ENCODE data around the gene ELOVL6. TPM values are rescaled to one million over a fixed set of nuclear protein-coding genes. Genes with fewer than 3 reads are reported as not detected.

The ELOVL6 gene
- polyA plus RNA-seq, 1 donor from 2014 or later, result 21.3 TPM

- H3K4me3 ChIP-seq (ENCODE audit: low read length), result no peak overlapping the region
- H3K27me3 ChIP-seq (ENCODE audit: insufficient read depth, low read depth, low read length), result no peaks in the 10 kb centered on the region
- no peaks in the 10 kb centered on the region for H3F3A ChIP-seq (ENCODE audit: insufficient read depth, low read length, poor library complexity, severe bottlenecking)
- no peaks in the 10 kb centered on the region for H4K20me1 ChIP-seq (ENCODE audit: insufficient read depth)
- H3K79me2 ChIP-seq (replicated peaks; ENCODE audit: insufficient read depth, low read length), result peaks cover 4% of the 10 kb centered on the region
- H3K27ac ChIP-seq (ENCODE audit: low read length), result no peak overlapping the region
- H3K9ac ChIP-seq (ENCODE audit: low read length), result no peak overlapping the region
- no peak overlapping the region for H2AFZ ChIP-seq (ENCODE audit: low read depth, low read length)
- no peak overlapping the region for H3K4me2 ChIP-seq (ENCODE audit: low read length)
- no peaks in the 10 kb centered on the region for H3K9me3 ChIP-seq (ENCODE audit: low read length)
- H3K36me3 ChIP-seq (ENCODE audit: insufficient read depth, low read length), result no peaks in the 10 kb centered on the region
- TF ChIP-seq EP300 (conservative IDR thresholded peaks at IDR 0.05; ENCODE audit: poor library complexity, severe bottlenecking), result no peak
- TF ChIP-seq MXI1 (conservative IDR thresholded peaks at IDR 0.05; ENCODE audit: poor library complexity, severe bottlenecking), result no peak
- TF ChIP-seq POLR2AphosphoS5 (IDR thresholded peaks at IDR 0.05), result no peak
- no peak for TF ChIP-seq REST (IDR thresholded peaks at IDR 0.05; ENCODE audit: borderline replicate concordance)
- TF ChIP-seq SMC3 (conservative IDR thresholded peaks at IDR 0.05; ENCODE audit: poor library complexity), result no peak
- TF ChIP-seq TAF1 (IDR thresholded peaks at IDR 0.05; ENCODE audit: low read depth), result no peak
- TF ChIP-seq EZH2 (IDR thresholded peaks at IDR 0.05; ENCODE audit: borderline replicate concordance, insufficient read depth, low read length, poor library complexity, severe bottlenecking), result no peak
- no peak for TF ChIP-seq CTCF (IDR thresholded peaks at IDR 0.05; ENCODE audit: poor library complexity, severe bottlenecking)
- TF ChIP-seq RAD21 (conservative IDR thresholded peaks at IDR 0.05), result no peak
- H3K9me2 ChIP-seq (ENCODE audit: insufficient read depth, low read length), result no peaks in the 10 kb centered on the region
Measured at GRCh38 chr4:110074570-110074969, 123.8 kb downstream of the ELOVL6 start.

- Histone ChIP-seq H4K20me1 (ENCODE audit: insufficient read depth) (no peaks in the 10 kb centered on the region), H2AFZ (ENCODE audit: low read depth, low read length) (no peak overlapping the region), H3K36me3 (ENCODE audit: insufficient read depth, low read length) (no peaks in the 10 kb centered on the region), H3K9me2 (ENCODE audit: insufficient read depth, low read length) (no peaks in the 10 kb centered on the region), H3K4me2 (ENCODE audit: low read length) (no peak overlapping the region), H3K9ac (ENCODE audit: low read length) (no peak overlapping the region), H3K4me3 (ENCODE audit: low read length) (no peak overlapping the region), H3K9me3 (ENCODE audit: low read length) (no peaks in the 10 kb centered on the region), H3K27me3 (ENCODE audit: insufficient read depth, low read depth, low read length) (no peaks in the 10 kb centered on the region), H3K79me2 (replicated peaks; ENCODE audit: insufficient read depth, low read length) (peaks cover 5% of the 10 kb centered on the region), H3K27ac (ENCODE audit: low read length) (no peak overlapping the region), H3F3A (ENCODE audit: insufficient read depth, low read length, poor library complexity, severe bottlenecking) (no peaks in the 10 kb centered on the region)
- TF ChIP-seq EZH2 (IDR thresholded peaks at IDR 0.05; ENCODE audit: borderline replicate concordance, insufficient read depth, low read length, poor library complexity, severe bottlenecking) (no peak), RAD21 (conservative IDR thresholded peaks at IDR 0.05) (no peak), CTCF (IDR thresholded peaks at IDR 0.05; ENCODE audit: poor library complexity, severe bottlenecking) (no peak), POLR2AphosphoS5 (IDR thresholded peaks at IDR 0.05) (no peak), EP300 (conservative IDR thresholded peaks at IDR 0.05; ENCODE audit: poor library complexity, severe bottlenecking) (no peak), SMC3 (conservative IDR thresholded peaks at IDR 0.05; ENCODE audit: poor library complexity) (no peak), MXI1 (conservative IDR thresholded peaks at IDR 0.05; ENCODE audit: poor library complexity, severe bottlenecking) (no peak), TAF1 (IDR thresholded peaks at IDR 0.05; ENCODE audit: low read depth) (no peak), REST (IDR thresholded peaks at IDR 0.05; ENCODE audit: borderline replicate concordance) (no peak)
Measured at GRCh38 chr4:110073053-110073845, 125.2 kb downstream of the ELOVL6 start.
